Heart right ventricle (tissue), 16 donors: ENCODE measurements around the gene AKAP13. TPM values are rescaled to one million over a fixed set of nuclear protein-coding genes. Genes with fewer than 3 reads are reported as not detected.
A peak's percentile ranks its signal among the peaks of the same experiment; 100 is the strongest.

Experiments
- ATAC-seq, 8 donors: fragments of 200-7000 bp; cut with Tn5 transposase; one replicate each; pipeline ENCODE4 v1.9.1; 2020; ENCODE audit warnings: mild to moderate bottlenecking in 8 of 8, moderate library complexity in 8 of 8, moderate number of reproducible peaks in 1 of 8
- DNase-seq, 2 donors: peaks; one replicate each; pipeline ENCODE4 v3.0.0-alpha.2; 2020
- H3K27ac ChIP-seq, 10 donors: fragments of 200-600 bp; sonication (generic) in 2 of 10; one replicate each; pipeline versions ENCODE4 v1.5.0 to v1.8.0; 2020 to 2022; ENCODE audit warnings: mild to moderate bottlenecking in 3 of 10
- H3K27me3 ChIP-seq, 7 donors: fragments of 200-600 bp; one replicate each; pipeline ENCODE4 v1.8.0; 2021 to 2022; ENCODE audit warnings: mild to moderate bottlenecking in 2 of 7
- H3K36me3 ChIP-seq, 9 donors: fragments of 200-600 bp; sonication (generic) in 1 of 9; one replicate each; pipeline versions ENCODE4 v1.5.0 to v1.8.0; 2020 to 2022; ENCODE audit warnings: mild to moderate bottlenecking in 2 of 9
- H3K4me1 ChIP-seq, 9 donors: fragments of 200-600 bp; sonication (generic) in 1 of 9; one replicate each; pipeline versions ENCODE4 v1.5.0 to v1.8.0; 2020 to 2022; ENCODE audit warnings: mild to moderate bottlenecking in 4 of 9
- H3K4me3 ChIP-seq, 10 donors: fragments of 200-600 bp; sonication (generic) in 2 of 10; one replicate each; pipeline versions ENCODE4 v1.5.0 to v1.8.0; 2020 to 2022; ENCODE audit warnings: mild to moderate bottlenecking in 7 of 10, moderate library complexity in 2 of 10
- H3K9me3 ChIP-seq, 11 donors: fragments of 200-600 bp in 10 of 11; sonication (generic) in 2 of 11; one replicate each; pipeline versions ENCODE4 v1.5.0 to v1.8.0; 2013 to 2022; ENCODE audit warnings: mild to moderate bottlenecking in 2 of 11, control low read depth in 1 of 11, moderate library complexity in 1 of 11
- WGBS, 2 donors: extraction: QIAGEN DNeasy Blood & Tissue Kit; methylation state at CpG; one replicate each; pipeline ENCODE4 v1.1.7; 2013; ENCODE audit warnings: inconsistent platforms in 1 of 2; 5-methylcytosine and 5-hydroxymethylcytosine counted together
- intact Hi-C, 10 donors: fragments of 100-400 bp; cut with DNase I; formaldehyde crosslinking; loops; one replicate each; pipeline versions ENCODE4 v1.11.1 to v1.14.2; 2022
- polyA plus RNA-seq, 2 donors: library from polyadenylated mRNA; stranded (reverse); fragments of 200-250 nt; gene quantifications; one replicate each; pipeline ENCODE4 v1.2.3, GENCODE V29; 2013
- total RNA-seq, 10 donors: library from RNA; stranded (reverse); fragmentation: NEBNext Ultra II Directional in 3 of 10; extraction: Animal tissue kit (Norgen Biotek cat#: 25700) in 3 of 10; gene quantifications; one replicate each; pipeline versions ENCODE4 v1.2.1 to v1.2.4, GENCODE V29; 2021 to 2023
- TF ChIP-seq, protein P1 (sequence below), 9 donors: fragments of 200-600 bp; sonication (generic) in 2 of 9; IDR thresholded peaks; one replicate each; pipeline versions ENCODE4 v1.5.0 to v1.8.0; 2021 to 2022; ENCODE audit warnings: antibody characterized with exemption in 9 of 9, mild to moderate bottlenecking in 5 of 9, moderate library complexity in 1 of 9
- donor health status: Arrhythmogenic right ventricular cardiomyopathy.
- donor health status: ischemic (EF 13 %, LVEDD 7.1; RV severe dilation, severe dysfunction).
- donor health status: healthy with polysubstance abuse.
- donor health status: DM: no; HTN: yes; CAD: no.
- donor health status: DM: no; HTN: no; CAD: no.
- donor health status: ischemic (EF 25% LVEDD 6.9; RV normal size, moderate dysfunction).
- donor health status: ischemic (EF 25% LVEDD 5.7; RV mildly dilated, moderate dysfunction).
- donor health status: healthy.
- donor health status: DM: yes; HTN: yes; CAD: no.
- donor health status: Ischemic cardiomyopathy.
- donor health status: ischemic (EF 35%, LVEDD 5.7; RV mildly dilated, moderate dysfunction).
- donor health status: nonischemic (EF 11% LVEDD 7.7; RV severe dilation, severe dysfunction).
- donor health status: DM: yes; HTN: yes; CAD: no.
- donor health status: PGD.
- donor health status: ischemic (EF 29% LVEDD 5.4; RV normal size, mild dysfunction).
- donor health status: nonischemic (EF 23%, LVEDD 6.1; RV moderate dilation, normal function).

Gene AKAP13
- total and polyA plus RNA-seq, 12 donors: 89.3 to 645 (median 480) TPM

DNA sequence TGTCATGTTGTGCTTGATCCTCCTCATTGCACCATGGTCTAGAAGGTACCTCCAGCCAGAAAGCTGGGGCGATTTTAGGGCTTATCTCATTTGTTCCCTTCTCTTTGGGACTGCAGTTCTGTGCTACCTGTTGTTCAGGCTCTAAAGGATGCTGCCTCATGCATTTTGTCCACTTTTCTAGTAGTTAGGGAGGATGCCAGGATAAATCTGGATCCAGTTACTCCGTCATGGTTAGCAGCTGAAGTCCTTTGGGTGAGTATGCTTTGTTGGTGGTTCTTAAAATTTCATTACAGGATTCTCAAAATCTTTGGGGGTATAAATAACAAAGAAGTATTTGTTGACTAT is 8.9 kb downstream of the AKAP13 start:
- DNase-seq: no peak
- intact Hi-C loops: loop anchor here in 1 of 10 donors (10.0 kb wide), 1 partner anchor 86 kb away; no protein-coding TSS in a partner anchor
- Histone ChIP-seq H3K36me3 (peaks cover 0 to 19% (median 0%) of the 10 kb centered on the region in 9 donors), H3K27me3 (no peaks in the 10 kb centered on the region), H3K4me1 (peaks cover 3 to 90% (median 53%) of the 10 kb centered on the region in 9 donors), H3K27ac (peak overlapping the region in 4 of 10 donors; percentile 34 to 59 (median 48)), H3K4me3 (no peak overlapping the region), H3K9me3 (no peaks in the 10 kb centered on the region)
- 47 to 59% methylated on average over 2 of the region's 2 CpGs for WGBS, 2 donors
- peak in 2 of 8 donors; percentile 5 to 9 for ATAC-seq
- TF ChIP-seq, protein P1, sequence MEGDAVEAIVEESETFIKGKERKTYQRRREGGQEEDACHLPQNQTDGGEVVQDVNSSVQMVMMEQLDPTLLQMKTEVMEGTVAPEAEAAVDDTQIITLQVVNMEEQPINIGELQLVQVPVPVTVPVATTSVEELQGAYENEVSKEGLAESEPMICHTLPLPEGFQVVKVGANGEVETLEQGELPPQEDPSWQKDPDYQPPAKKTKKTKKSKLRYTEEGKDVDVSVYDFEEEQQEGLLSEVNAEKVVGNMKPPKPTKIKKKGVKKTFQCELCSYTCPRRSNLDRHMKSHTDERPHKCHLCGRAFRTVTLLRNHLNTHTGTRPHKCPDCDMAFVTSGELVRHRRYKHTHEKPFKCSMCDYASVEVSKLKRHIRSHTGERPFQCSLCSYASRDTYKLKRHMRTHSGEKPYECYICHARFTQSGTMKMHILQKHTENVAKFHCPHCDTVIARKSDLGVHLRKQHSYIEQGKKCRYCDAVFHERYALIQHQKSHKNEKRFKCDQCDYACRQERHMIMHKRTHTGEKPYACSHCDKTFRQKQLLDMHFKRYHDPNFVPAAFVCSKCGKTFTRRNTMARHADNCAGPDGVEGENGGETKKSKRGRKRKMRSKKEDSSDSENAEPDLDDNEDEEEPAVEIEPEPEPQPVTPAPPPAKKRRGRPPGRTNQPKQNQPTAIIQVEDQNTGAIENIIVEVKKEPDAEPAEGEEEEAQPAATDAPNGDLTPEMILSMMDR (IDR thresholded peaks at IDR 0.05): no peak

DNA sequence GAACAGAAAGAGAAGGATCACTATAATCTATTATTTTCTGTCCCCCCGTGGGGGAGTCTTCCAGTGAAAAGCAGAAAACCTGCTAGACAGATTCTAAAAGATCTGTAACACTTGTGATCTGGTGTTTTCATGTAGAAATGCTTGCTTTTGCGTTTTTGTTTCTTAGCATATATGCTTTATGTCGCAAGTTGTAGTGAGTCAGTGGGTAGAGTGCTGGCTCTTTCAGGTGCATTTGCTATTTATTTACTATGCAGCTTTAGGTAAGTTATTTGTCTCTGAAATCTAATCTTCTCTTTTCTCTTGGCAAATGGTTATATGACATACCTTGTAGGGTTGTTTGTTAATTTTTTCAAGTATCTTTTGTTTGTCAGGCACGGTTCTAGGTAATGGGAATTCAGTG is 9.4 kb downstream of the AKAP13 start:
- intact Hi-C loops: loop anchor here in 1 of 10 donors (10.0 kb wide), 1 partner anchor 85 kb away; no protein-coding TSS in a partner anchor
- Histone ChIP-seq H3K9me3 (no peaks in the 10 kb centered on the region), H3K27me3 (no peaks in the 10 kb centered on the region), H3K4me3 (no peak overlapping the region), H3K4me1 (peaks cover 3 to 90% (median 53%) of the 10 kb centered on the region in 9 donors), H3K36me3 (peaks cover 0 to 19% (median 0%) of the 10 kb centered on the region in 9 donors), H3K27ac (peak overlapping the region in 3 of 10 donors; percentile 34 to 59 (median 52))
- 75 to 82% methylated on average over 4 of the region's 4 CpGs for WGBS, 2 donors
- TF ChIP-seq, protein P1 (IDR thresholded peaks at IDR 0.05): no peak
- DNase-seq (no peak), ATAC-seq (no peak)

DNA sequence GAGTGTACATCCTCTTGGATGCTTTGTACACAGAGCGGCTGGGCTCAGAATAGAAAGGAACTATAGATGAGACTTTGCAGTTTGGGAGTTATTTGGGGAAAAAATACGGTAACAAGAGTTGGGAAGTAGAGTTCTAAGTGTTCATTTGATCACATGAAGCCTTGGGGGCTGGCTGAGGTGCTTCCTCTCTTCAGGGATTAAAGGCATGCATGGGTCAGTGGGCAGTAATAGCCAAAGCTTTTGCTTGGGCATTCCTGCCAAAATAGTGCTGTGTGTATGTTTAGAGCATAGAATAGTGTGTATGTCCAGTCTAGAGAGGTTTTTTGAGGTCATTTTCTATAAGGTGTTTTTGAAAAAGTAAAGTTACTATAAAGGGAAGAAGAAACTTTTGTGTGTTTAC is 12.8 kb downstream of the AKAP13 start:
- Histone ChIP-seq H3K4me1 (peaks cover 5 to 94% (median 76%) of the 10 kb centered on the region in 9 donors), H3K27ac (peak overlapping the region in 4 of 10 donors; percentile 15 to 67 (median 48)), H3K27me3 (no peaks in the 10 kb centered on the region), H3K36me3 (peaks cover 0 to 6% (median 0%) of the 10 kb centered on the region in 9 donors), H3K9me3 (no peaks in the 10 kb centered on the region), H3K4me3 (no peak overlapping the region)
- WGBS, 2 donors: 71 to 74% methylated on average over 2 of the region's 2 CpGs
- DNase-seq (no peak), ATAC-seq (no peak)
- TF ChIP-seq, protein P1 (IDR thresholded peaks at IDR 0.05): no peak
- intact Hi-C loops: no loop called here

DNA sequence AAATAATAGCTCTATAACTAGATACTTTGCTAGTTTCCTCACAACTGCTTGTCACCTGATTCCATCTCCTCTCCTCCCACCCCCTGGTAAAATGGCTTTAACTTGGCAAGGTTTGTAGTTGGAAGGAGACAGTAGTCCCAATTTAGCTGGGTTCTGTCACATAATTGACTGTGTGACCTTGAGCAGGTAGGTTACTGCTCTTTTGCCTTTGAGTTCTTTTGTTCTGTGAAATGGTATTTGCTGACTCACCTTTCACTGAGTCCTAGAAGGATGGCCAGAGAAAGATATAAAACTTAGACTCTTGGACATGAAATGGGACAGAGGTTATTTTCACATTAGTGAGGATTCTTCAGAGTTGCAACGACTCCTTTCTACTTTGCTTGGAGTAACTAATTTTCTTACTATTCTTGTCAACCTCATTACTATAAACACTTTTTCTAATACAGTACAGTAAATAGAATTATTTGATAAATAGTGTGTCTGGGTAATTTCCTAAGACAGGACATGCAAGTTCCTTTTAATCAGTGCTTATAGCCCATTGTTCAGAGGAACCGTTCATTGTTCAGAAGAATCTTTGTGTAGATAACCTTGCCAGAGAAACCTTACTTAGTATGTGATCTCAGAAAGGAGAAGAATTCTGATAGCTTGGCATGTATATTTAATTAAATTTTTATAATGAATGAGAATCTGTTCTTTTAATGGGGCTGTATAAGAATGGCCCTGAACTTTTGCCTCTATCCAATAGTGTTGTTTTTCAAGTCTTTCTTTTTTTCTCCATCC is 14.3 kb downstream of the AKAP13 start:
- intact Hi-C loops: no loop called here
- H3K9me3 ChIP-seq: no peaks in the 10 kb centered on the region
- no peak overlapping the region for H3K4me3 ChIP-seq
- H3K27ac ChIP-seq: peak overlapping the region in 9 of 10 donors; percentile 2 to 67 (median 43)
- ATAC-seq: peak in 2 of 8 donors; percentile 30 to 38
- DNase-seq: no peak
- no peaks in the 10 kb centered on the region for H3K27me3 ChIP-seq
- peaks cover 0 to 6% (median 0%) of the 10 kb centered on the region in 9 donors for H3K36me3 ChIP-seq
- 28 to 30% methylated on average over 2 of the region's 2 CpGs for WGBS, 2 donors
- peaks cover 3 to 89% (median 65%) of the 10 kb centered on the region in 9 donors for H3K4me1 ChIP-seq
- TF ChIP-seq, protein P1 (IDR thresholded peaks at IDR 0.05): no peak
